ENCODE data around the gene TH.

The TH gene

DNA sequence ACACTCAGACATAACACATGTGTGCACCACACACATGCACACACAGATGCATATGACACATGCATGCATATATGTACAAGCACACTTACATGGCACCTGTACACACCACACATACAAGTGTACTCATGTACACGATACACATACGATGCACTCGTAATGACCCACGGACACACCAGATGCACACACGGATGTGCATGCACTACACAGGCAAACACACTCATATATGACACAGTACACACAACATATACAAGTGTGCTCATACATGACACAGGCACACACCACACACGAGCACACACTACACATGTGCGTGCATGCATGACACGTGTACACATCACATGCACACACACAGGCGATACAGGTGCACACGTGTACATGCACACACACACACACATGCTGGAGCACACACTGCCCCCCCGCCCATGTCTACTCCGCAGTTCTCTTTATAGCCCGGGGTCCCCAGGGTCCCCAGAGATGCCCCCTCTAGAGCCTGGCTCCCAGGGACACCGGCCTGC, 4.8 kb upstream of the TH start:
- Histone ChIP-seq H3K27ac (no peak overlapping the region), H3K9ac (no peak overlapping the region), H3K4me3 (IDR thresholded peaks at IDR 0.05; ENCODE audit: insufficient read depth, low read depth, low read length) (no peak overlapping the region), H3K4me1 (ENCODE audit: low read depth, poor library complexity, severe bottlenecking) (peaks cover 4% of the 10 kb centered on the region), H3K79me2 (ENCODE audit: insufficient read depth, low read depth) (no peaks in the 10 kb centered on the region), H4K20me1 (ENCODE audit: insufficient read depth) (no peaks in the 10 kb centered on the region), H2AFZ (ENCODE audit: low read depth) (no peak overlapping the region), H3K27me3 (ENCODE audit: insufficient read depth, low read depth) (peaks cover 82% of the 10 kb centered on the region), H3K36me3 (ENCODE audit: insufficient read depth) (no peaks in the 10 kb centered on the region), H3K4me2 (no peak overlapping the region)
- no peak for TF ChIP-seq CTCF (conservative IDR thresholded peaks at IDR 0.05; ENCODE audit: low read depth, low read length)

GRCh38 chr11:2175659-2176058, 4.0 kb upstream of the TH start:
- H3K36me3 ChIP-seq (ENCODE audit: insufficient read depth), result no peaks in the 10 kb centered on the region
- H3K9ac ChIP-seq, result no peak overlapping the region
- TF ChIP-seq CTCF (conservative IDR thresholded peaks at IDR 0.05; ENCODE audit: low read depth, low read length), result no peak
- H4K20me1 ChIP-seq (ENCODE audit: insufficient read depth), result no peaks in the 10 kb centered on the region
- H2AFZ ChIP-seq (ENCODE audit: low read depth), result no peak overlapping the region
- no peak overlapping the region for H3K27ac ChIP-seq
- H3K4me3 ChIP-seq (IDR thresholded peaks at IDR 0.05; ENCODE audit: insufficient read depth, low read depth, low read length), result no peak overlapping the region
- H3K4me2 ChIP-seq, result no peak overlapping the region
- peaks cover 82% of the 10 kb centered on the region for H3K27me3 ChIP-seq (ENCODE audit: insufficient read depth, low read depth)
- no peaks in the 10 kb centered on the region for H3K79me2 ChIP-seq (ENCODE audit: insufficient read depth, low read depth)
- H3K4me1 ChIP-seq (ENCODE audit: low read depth, poor library complexity, severe bottlenecking), result peaks cover 4% of the 10 kb centered on the region

DNA sequence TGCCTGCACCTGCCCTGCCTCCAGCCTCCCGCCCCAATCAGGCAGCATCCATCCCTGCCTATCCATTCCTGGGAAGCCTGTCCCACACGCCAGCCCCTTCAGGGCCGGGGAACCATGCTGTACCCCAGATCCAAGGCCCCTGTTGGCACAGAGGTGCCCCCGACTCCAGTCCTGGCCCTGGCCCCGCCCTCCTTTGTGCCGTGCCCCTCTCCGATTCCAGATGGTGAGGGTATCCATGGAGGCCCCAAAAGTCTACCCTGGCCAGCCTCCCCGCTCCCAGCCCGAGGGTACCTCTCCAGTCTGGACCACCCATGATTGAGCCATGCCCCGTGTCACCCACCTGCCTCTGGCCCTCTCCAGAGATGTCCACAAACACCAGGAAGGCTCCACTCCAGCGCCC, 2.7 kb upstream of the TH start:
- H3K36me3 ChIP-seq (ENCODE audit: insufficient read depth), result no peaks in the 10 kb centered on the region
- H3K27me3 ChIP-seq (ENCODE audit: insufficient read depth, low read depth), result peaks cover 79% of the 10 kb centered on the region
- TF ChIP-seq CTCF (conservative IDR thresholded peaks at IDR 0.05; ENCODE audit: low read depth, low read length), result no peak
- no peak overlapping the region for H3K9ac ChIP-seq
- H3K4me1 ChIP-seq (ENCODE audit: low read depth, poor library complexity, severe bottlenecking), result peaks cover 4% of the 10 kb centered on the region
- H2AFZ ChIP-seq (ENCODE audit: low read depth), result no peak overlapping the region
- no peaks in the 10 kb centered on the region for H3K79me2 ChIP-seq (ENCODE audit: insufficient read depth, low read depth)
- H4K20me1 ChIP-seq (ENCODE audit: insufficient read depth), result no peaks in the 10 kb centered on the region
- no peak overlapping the region for H3K4me2 ChIP-seq
- H3K4me3 ChIP-seq (IDR thresholded peaks at IDR 0.05; ENCODE audit: insufficient read depth, low read depth, low read length), result no peak overlapping the region
- no peak overlapping the region for H3K27ac ChIP-seq

GRCh38 chr11:2173761-2174160, 2.1 kb upstream of the TH start:
- H2AFZ ChIP-seq (ENCODE audit: low read depth), result no peak overlapping the region

More at GRCh38 chr11:2173761-2174160, 2.1 kb upstream of the TH start:
- Histone ChIP-seq H4K20me1 (ENCODE audit: insufficient read depth) (no peaks in the 10 kb centered on the region), H3K4me3 (IDR thresholded peaks at IDR 0.05; ENCODE audit: insufficient read depth, low read depth, low read length) (no peak overlapping the region), H3K79me2 (ENCODE audit: insufficient read depth, low read depth) (no peaks in the 10 kb centered on the region), H3K9ac (no peak overlapping the region), H3K27me3 (ENCODE audit: insufficient read depth, low read depth) (peaks cover 73% of the 10 kb centered on the region), H3K4me2 (no peak overlapping the region), H3K36me3 (ENCODE audit: insufficient read depth) (no peaks in the 10 kb centered on the region), H3K4me1 (ENCODE audit: low read depth, poor library complexity, severe bottlenecking) (peaks cover 4% of the 10 kb centered on the region), H3K27ac (no peak overlapping the region)
- no peak for TF ChIP-seq CTCF (conservative IDR thresholded peaks at IDR 0.05; ENCODE audit: low read depth, low read length)

Measured in KMS-11 (cell line).